HUES64 (cell line): ENCODE results near the gene ARL14EPL. TPM values are rescaled to one million over a fixed set of nuclear protein-coding genes. Genes with fewer than 3 reads are reported as not detected.

Source experiments
- H3K27ac ChIP-seq: 2 replicates; pipeline ENCODE4 v1.7.0; 2013; ENCODE audit warnings: low read depth, low read length, inconsistent platforms
- H3K27me3 ChIP-seq: 2 replicates; pipeline ENCODE4 v1.6.1; 2013; ENCODE audit warnings: mild to moderate bottlenecking, low read length; ENCODE audit not compliant: insufficient read depth
- H3K36me3 ChIP-seq: 2 replicates; pipeline ENCODE4 v1.6.1; 2013; ENCODE audit warnings: mild to moderate bottlenecking, low read length; ENCODE audit not compliant: insufficient read depth
- H3K4me1 ChIP-seq: 2 replicates; pipeline ENCODE4 v1.6.1; 2013; ENCODE audit warnings: mild to moderate bottlenecking, low read length, moderate library complexity; ENCODE audit not compliant: insufficient read depth
- H3K4me3 ChIP-seq: 2 replicates; pipeline ENCODE4 v1.5.1; 2013; ENCODE audit warnings: mild to moderate bottlenecking, low read length, moderate library complexity
- H3K9ac ChIP-seq: 2 replicates; pipeline ENCODE4 v1.6.1; 2013; ENCODE audit warnings: mild to moderate bottlenecking, low read depth, low read length
- H3K9me3 ChIP-seq: 2 replicates; pipeline ENCODE4 v1.6.1; 2013; ENCODE audit warnings: low read depth, low read length; ENCODE audit not compliant: insufficient read depth
- WGBS: fragments of 150-250, 120-280 bp; methylation state at CpG from one replicate; pipeline ENCODE4 v1.1.7; 2013; ENCODE audit warnings: missing lambda C conversion rate; 5-methylcytosine and 5-hydroxymethylcytosine counted together
- polyA plus RNA-seq, 2 experiments: library from polyadenylated mRNA; stranded (reverse); fragments of 50-300 nt; gene quantifications; one replicate each; pipeline ENCODE4 v1.2.3, GENCODE V29; 2013

Gene ARL14EPL
- polyA plus RNA-seq (2013, experiment 1 of 2), result not detected
- polyA plus RNA-seq (2013, experiment 2 of 2), result not detected

DNA sequence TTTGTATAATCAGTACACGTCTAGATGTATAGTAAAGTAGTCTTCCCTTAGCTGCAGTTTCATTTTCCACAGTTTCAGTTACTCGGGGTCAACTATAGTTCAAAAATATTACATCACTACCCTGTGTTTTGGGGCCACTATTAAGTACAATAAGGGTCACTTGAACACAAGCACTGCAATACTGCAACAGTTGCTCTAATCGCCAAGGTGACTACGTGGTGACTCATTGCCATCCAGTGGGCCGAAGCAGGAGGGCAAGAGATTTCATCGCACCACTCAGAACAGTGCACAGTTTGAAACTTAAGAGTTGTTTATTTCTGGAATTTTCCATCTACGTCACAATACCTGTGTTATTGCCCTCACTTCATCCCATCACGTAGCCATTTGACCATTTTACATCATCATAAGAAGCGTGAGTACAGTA, at the start of gene ARL14EPL:
ARL14EPL (plus strand) TSS at position 379 of the 424 bp plus-strand sequence. CDS start 18,994 bp downstream, outside the sequence.
- Histone ChIP-seq H3K4me1 (peaks cover 8% of the 10 kb centered on the region; the same call in 1 of the 2 replicates), H3K9me3 (no peaks in the 10 kb centered on the region), H3K36me3 (no peaks in the 10 kb centered on the region), H3K9ac (no peak within 1 kb of the TSS), H3K27ac (no peak within 1 kb of the TSS), H3K4me3 (no peak within 1 kb of the TSS), H3K27me3 (no peaks in the 10 kb centered on the region)
- 64% methylated on average over 6 of the region's 9 CpGs for WGBS

DNA sequence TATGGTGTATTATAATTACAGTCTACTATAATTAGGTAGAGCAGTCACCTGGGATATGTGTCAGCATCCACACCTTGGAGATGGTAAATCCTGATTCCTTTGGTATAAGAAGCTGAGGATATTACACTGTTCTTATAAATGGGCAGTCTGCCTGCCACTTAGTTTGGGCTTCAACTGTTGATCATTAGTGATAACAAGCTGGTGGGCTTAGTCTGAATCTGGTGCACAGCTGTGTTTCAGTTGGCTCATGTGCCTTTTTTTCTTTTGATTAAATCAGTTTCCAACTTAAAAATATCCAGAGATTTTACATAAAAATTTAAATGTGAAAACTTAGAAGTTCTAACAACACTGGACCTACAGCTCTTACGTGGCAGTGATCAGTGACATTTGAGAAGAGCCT, 48.8 kb upstream of the ARL14EPL start:
- H3K27ac ChIP-seq, result no peak overlapping the region
- 100% methylated on average over 1 of the region's 1 CpG for WGBS
- H3K36me3 ChIP-seq, result no peaks in the 10 kb centered on the region
- H3K4me3 ChIP-seq, result no peak overlapping the region
- H3K9ac ChIP-seq, result no peak overlapping the region
- no peaks in the 10 kb centered on the region for H3K9me3 ChIP-seq
- H3K27me3 ChIP-seq, result no peaks in the 10 kb centered on the region
- H3K4me1 ChIP-seq, result no peaks in the 10 kb centered on the region

DNA sequence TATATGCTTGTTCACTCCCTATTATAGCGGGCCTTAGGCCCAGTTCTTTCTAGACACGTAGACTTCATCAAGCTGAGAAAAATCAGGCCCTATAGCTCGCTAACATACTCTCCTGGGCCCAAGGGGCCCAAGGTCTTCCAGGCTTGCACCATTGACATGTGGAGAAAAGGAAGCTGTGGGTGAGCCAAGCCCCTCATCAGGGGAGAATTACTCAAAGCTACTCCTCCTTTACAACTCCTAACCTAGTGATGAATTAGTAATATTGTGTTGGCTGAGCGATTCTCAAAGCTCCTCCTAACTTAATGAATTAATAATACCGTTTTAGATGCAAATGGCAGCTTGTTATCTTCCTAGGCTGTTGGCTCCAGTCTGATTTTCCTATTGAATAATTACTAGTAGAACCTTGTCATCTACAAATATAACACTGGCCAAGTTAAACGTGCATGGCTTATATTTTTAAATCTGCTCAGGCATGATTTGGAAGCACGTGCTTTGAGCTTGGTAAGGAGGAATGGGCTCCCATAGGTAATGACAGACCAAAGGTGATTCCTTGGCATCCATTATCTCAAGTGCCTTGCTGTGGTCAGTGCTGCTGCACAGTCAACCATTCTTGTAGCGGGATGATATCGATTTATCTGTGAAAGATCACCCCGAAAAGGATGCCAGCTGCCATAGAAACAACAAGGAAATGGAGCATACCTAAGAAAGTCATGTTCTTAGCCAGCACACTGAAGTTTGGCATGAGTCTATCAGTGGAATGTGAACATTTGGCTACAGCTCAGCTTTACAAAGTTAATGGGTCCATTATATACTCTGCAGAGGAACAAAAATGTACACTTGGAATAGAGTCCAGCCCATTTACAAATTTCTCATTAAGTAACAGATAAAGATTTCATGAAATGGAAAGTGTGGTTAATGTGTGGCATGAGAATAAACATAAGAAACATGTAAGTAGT, 46.2 kb upstream of the ARL14EPL start:
- H3K9me3 ChIP-seq, result no peaks in the 10 kb centered on the region
- H3K27me3 ChIP-seq, result no peaks in the 10 kb centered on the region
- H3K4me3 ChIP-seq, result no peak overlapping the region
- H3K36me3 ChIP-seq, result no peaks in the 10 kb centered on the region
- no peak overlapping the region for H3K9ac ChIP-seq
- H3K4me1 ChIP-seq, result no peaks in the 10 kb centered on the region
- no peak overlapping the region for H3K27ac ChIP-seq
- 96% methylated on average over 9 of the region's 10 CpGs for WGBS

DNA sequence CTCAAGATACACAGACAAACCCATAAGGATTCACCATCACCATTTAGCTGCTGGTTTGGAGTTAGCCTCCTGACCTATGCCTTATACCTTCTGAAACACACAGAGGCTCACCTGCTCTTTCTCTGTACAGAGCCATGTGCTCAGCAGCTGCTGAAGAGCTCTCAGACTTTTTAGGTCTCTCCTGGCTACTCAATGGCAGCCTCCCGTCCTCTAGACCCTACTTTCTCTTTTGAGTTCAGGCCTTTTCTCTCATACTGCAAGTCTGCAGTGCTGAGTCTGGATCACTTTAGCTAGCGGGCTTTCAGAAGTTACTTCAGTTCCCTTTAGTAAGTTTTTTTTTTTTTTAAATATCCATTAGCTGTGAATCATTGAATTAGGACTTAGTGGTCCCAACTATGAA, 44.3 kb upstream of the ARL14EPL start:
- no peaks in the 10 kb centered on the region for H3K9me3 ChIP-seq
- H3K36me3 ChIP-seq, result no peaks in the 10 kb centered on the region
- WGBS, result 82% methylated on average over 2 of the region's 2 CpGs
- no peaks in the 10 kb centered on the region for H3K27me3 ChIP-seq
- H3K4me1 ChIP-seq, result no peaks in the 10 kb centered on the region
- H3K27ac ChIP-seq, result no peak overlapping the region
- no peak overlapping the region for H3K9ac ChIP-seq
- no peak overlapping the region for H3K4me3 ChIP-seq

DNA sequence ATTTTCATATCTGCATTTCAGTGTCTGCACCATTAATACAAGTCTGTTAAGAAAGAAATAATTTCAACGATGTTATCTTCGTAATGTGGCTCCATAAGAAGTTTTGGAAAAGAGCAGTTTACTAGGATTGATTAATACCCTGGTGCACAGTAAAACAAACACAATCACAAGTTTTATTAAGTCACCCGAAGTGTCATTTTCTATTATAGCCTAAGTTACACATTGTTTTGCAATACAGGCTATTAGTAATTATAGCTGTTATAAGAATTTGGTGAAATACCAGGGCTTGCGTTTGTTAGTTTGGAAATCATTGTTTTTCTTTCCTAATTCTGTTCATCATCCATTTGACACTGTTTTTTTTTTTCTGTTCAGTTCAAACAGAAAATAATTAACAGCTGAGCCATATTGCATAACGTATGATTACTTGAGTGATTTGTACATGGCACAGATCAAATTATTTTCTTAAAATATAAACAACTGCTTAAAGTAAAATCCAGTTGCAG, 39.4 kb upstream of the ARL14EPL start:
- Histone ChIP-seq H3K9ac (no peak overlapping the region), H3K4me3 (no peak overlapping the region), H3K27me3 (no peaks in the 10 kb centered on the region), H3K4me1 (no peaks in the 10 kb centered on the region), H3K27ac (no peak overlapping the region), H3K9me3 (no peaks in the 10 kb centered on the region), H3K36me3 (no peaks in the 10 kb centered on the region)
- WGBS, result 87% methylated on average over 4 of the region's 5 CpGs

DNA sequence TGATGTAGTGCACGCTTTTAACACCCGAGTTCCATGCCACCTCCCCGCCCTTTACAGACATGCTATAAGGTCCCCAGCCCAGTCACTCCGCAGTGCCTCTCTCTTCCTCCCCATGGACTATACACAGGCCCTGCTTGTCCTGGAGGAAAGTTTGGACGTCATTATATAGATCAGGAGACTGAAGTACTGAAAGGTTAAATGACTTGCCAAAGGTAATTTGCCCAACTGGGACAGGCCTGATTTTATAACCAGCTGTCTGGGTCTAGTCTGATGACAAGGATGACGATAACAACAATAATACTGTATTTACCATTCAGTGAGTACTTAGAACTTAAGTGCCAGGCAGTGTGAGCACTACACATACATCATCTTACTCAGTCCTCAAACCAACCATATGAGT, 36.9 kb upstream of the ARL14EPL start:
- Histone ChIP-seq H3K27me3 (no peaks in the 10 kb centered on the region), H3K4me3 (no peak overlapping the region), H3K9ac (no peak overlapping the region), H3K9me3 (no peaks in the 10 kb centered on the region), H3K27ac (no peak overlapping the region), H3K4me1 (no peaks in the 10 kb centered on the region), H3K36me3 (no peaks in the 10 kb centered on the region)
- WGBS, result 96% methylated on average over 6 of the region's 6 CpGs

DNA sequence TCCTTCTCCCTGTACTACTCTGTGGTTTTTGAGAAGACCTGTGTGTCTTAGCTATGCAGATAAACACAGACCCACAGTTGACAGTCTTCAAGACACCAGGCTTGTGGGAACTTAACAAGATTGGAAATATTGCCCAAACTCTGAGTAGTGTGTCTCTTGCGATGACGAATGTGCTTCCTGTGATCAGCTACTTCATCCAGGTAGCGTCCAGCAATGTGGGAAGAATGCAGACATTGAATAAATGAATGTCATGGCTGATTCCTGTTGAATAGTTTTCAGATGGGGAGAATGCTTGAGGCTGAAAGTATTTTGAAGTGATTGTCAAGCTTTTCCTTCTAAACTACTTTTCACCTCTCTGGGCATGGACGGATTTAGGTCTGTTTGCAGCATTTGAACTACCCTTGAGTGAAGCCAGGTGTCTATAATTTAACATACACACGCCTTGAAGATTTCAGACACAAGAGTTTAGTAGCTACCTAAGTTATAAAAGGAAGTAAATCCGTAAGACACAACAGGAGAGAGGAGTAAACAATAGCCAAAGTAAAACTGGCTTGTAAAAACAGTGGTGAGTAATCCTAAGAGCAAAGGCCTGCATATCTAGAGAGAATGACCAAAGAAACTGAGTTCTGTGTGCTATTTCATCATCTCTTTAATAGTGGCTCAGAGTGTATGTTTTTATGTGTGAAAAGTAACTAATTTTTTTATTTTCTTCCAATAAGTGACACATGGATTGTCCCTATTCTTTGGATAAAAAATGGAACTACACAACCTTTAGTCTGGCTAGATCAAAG, 30.0 kb upstream of the ARL14EPL start:
- no peak overlapping the region for H3K27ac ChIP-seq
- no peaks in the 10 kb centered on the region for H3K27me3 ChIP-seq
- peak overlapping the region; percentile 41; the same call in 1 of the 2 replicates for H3K9ac ChIP-seq
- WGBS, result 84% methylated on average over 6 of the region's 6 CpGs
- H3K36me3 ChIP-seq, result no peaks in the 10 kb centered on the region
- H3K4me3 ChIP-seq, result no peak overlapping the region
- H3K9me3 ChIP-seq, result no peaks in the 10 kb centered on the region
- peaks cover 10% of the 10 kb centered on the region; the same call in 1 of the 2 replicates for H3K4me1 ChIP-seq

DNA sequence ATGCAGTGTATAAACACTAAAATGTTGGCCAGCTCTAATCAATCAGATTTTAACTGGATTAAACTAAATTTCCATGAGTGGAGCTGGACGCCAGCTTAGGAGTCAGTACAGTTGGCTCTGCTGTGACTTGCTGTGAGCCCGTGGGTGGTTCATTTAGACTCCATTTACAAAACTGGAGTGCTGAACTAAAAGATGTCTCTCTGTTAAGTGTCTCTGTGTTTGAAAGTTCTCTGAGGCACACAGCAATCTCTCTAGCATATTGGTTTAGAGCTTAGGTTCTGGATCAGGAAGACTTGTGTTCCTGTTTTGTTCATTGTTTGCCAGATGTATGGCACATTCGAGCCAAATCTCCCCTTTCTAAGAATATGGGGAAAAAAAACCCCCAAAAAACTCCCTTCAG, 28.0 kb upstream of the ARL14EPL start:
- Histone ChIP-seq H3K4me1 (peaks cover 10% of the 10 kb centered on the region; the same call in 1 of the 2 replicates), H3K27me3 (no peaks in the 10 kb centered on the region), H3K27ac (no peak overlapping the region), H3K9ac (no peak overlapping the region), H3K9me3 (no peaks in the 10 kb centered on the region), H3K36me3 (no peaks in the 10 kb centered on the region), H3K4me3 (no peak overlapping the region)
- 92% methylated on average over 2 of the region's 3 CpGs for WGBS

DNA sequence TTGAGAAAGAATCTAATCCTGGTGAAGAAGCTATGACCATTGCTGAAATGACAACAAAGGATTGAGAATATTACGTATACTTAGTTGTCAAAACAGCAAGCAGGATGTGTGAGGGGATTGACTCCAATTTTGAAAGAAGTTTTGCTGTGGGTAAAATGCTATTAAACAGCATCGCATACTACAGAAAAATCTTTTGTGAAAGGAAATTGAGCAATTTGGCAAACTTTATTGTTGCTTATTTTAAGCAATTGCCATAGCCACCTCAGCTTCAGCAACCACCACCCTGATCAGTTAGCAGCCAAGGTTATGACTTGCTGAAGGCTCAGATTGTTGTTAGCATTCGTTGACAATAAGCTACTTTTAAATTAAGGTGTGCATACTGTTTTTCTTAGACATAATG, 22.5 kb upstream of the ARL14EPL start:
- Histone ChIP-seq H3K4me1 (no peaks in the 10 kb centered on the region), H3K9ac (no peak overlapping the region), H3K27me3 (no peaks in the 10 kb centered on the region), H3K9me3 (no peaks in the 10 kb centered on the region), H3K36me3 (no peaks in the 10 kb centered on the region), H3K27ac (no peak overlapping the region), H3K4me3 (no peak overlapping the region)
- 97% methylated on average over 2 of the region's 3 CpGs for WGBS

DNA sequence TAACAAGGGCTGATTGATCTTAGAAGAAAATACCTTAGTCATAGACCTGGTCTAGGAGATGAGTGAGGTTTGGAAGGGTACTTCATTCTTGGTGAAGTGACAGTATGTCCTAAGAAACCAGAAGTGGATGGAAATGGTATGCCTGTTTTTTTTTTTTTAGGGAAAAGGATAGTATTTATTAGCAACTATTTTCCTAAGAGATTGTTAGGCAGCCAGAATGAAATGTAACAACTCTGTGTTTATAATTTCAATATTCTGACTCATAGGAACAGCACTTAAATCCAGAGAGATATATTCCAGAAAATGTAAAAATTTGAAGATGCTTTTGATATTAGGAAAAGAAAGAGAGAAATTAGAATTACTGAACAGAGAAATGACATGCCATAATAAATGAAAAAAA, 21.2 kb upstream of the ARL14EPL start:
- no peaks in the 10 kb centered on the region for H3K36me3 ChIP-seq
- H3K9ac ChIP-seq, result no peak overlapping the region
- H3K27me3 ChIP-seq, result no peaks in the 10 kb centered on the region
- no peaks in the 10 kb centered on the region for H3K9me3 ChIP-seq
- H3K4me1 ChIP-seq, result no peaks in the 10 kb centered on the region
- no peak overlapping the region for H3K27ac ChIP-seq
- H3K4me3 ChIP-seq, result no peak overlapping the region

DNA sequence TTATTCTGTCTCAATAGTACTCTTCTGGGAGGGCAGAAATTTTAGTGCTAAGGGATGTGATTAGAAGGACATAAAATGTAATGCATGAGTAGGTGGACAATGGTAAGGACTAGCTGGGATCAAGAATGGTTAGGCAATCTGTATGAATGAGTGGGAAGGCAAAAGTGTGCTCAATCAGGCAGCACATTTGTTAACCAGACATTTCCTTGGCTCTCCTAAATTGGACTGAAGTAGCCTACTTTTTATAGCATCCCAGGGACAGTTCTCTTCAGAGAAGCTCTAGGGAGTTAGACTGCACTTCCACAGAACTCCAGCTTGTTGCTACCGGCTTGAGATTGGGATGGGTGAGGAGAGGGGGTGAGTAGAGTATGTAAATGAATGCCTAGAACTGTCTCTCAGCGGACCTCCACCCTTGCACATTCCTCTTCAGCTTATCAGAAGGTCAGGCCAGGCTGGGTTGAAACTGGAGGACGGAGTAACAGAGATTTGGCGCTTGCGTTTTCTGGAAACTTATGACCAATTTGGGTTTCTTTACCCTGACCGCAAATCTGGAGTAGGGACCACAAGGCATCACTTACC, 19.0 kb upstream of the ARL14EPL start:
- H3K9me3 ChIP-seq, result no peaks in the 10 kb centered on the region

More for the DNA sequence above, 19.0 kb upstream of the ARL14EPL start:
- Histone ChIP-seq H3K27me3 (no peaks in the 10 kb centered on the region), H3K27ac (no peak overlapping the region), H3K4me1 (no peaks in the 10 kb centered on the region), H3K36me3 (no peaks in the 10 kb centered on the region), H3K4me3 (no peak overlapping the region), H3K9ac (no peak overlapping the region)
- WGBS, result 78% methylated on average over 6 of the region's 6 CpGs
